SH-SY5Y (cell line): ENCODE measurements around the gene INHBC.

Experiments used
- GATA2 ChIP-seq: IDR thresholded peaks from 2 replicates; pipeline ENCODE4 v1.6.1; 2011; ENCODE audit warnings: mild to moderate bottlenecking, low read depth, low read length
- GATA3 ChIP-seq: IDR thresholded peaks from 2 replicates; pipeline ENCODE4 v1.6.1; 2011; ENCODE audit warnings: low read depth, mild to moderate bottlenecking, low read length, moderate library complexity

GRCh38 chr12:57430931-57431566 lies 3.5 kb upstream of the INHBC start, which contains the start of gene R3HDM2:
- TF ChIP-seq GATA2, result no peak
- no peak for TF ChIP-seq GATA3
